HFFc6 (cell line): ENCODE measurements around the gene CFAP299. TPM values are rescaled to one million over a fixed set of nuclear protein-coding genes. Genes with fewer than 3 reads are reported as not detected.

Experiments used
- DNase-seq: peaks from one replicate; pipeline ENCODE4 v3.0.0-alpha.2; 2018
- H3K27ac Mint-ChIP-seq: 2 replicates; pipeline ENCODE4 v1.8.0; 2020; ENCODE audit warnings: mild to moderate bottlenecking, mixed read lengths
- H3K27me3 Mint-ChIP-seq: 2 replicates; pipeline ENCODE4 v1.8.0; 2021; ENCODE audit warnings: mild to moderate bottlenecking, moderate library complexity, mixed read lengths; ENCODE audit not compliant: insufficient read depth
- H3K36me3 Mint-ChIP-seq: 2 replicates; pipeline ENCODE4 v1.8.0; 2021; ENCODE audit warnings: low read depth, mixed read lengths
- H3K4me1 Mint-ChIP-seq: 2 replicates; pipeline ENCODE4 v1.8.0; 2020; ENCODE audit warnings: low read depth, mixed read lengths
- H3K4me3 Mint-ChIP-seq: 2 replicates; pipeline ENCODE4 v1.8.0; 2020; ENCODE audit warnings: mild to moderate bottlenecking, moderate library complexity, mixed read lengths
- H3K9me3 Mint-ChIP-seq: 2 replicates; pipeline ENCODE4 v1.8.0; 2020; ENCODE audit warnings: mild to moderate bottlenecking, mixed read lengths
- CTCF ChIP-seq: fragments of 200-600 bp; sonication (generic); IDR thresholded peaks from 2 replicates; pipeline ENCODE4 v1.5.0; 2021; ENCODE audit warnings: antibody characterized with exemption, mild to moderate bottlenecking
- total RNA-seq, 6 experiments: library from RNA; stranded (reverse); fragmentation: NEBNext Ultra II Directional; extraction: Animal tissue kit (Norgen Biotek cat#: 25700); gene quantifications; 2 replicates in 1 of 6; 3 replicates in 5 of 6; pipeline ENCODE4 v1.2.3, GENCODE V29; 2021

Gene CFAP299
- total RNA-seq, 6 experiments from 2014 or later, result 4.8 to 9.0 (median 8.7) TPM

- no peak for TF ChIP-seq CTCF
- Mint-ChIP-seq H3K4me3 (no peak overlapping the region), H3K27ac (no peak overlapping the region), H3K36me3 (peaks cover 28% of the 10 kb centered on the region), H3K4me1 (peaks cover 11% of the 10 kb centered on the region), H3K9me3 (peaks cover 10% of the 10 kb centered on the region; the same call in 1 of the 2 replicates), H3K27me3 (no peaks in the 10 kb centered on the region)
- no peak for DNase-seq
These were observed 165.1 kb downstream of the CFAP299 start for GRCh38 chr4:80500613-80501012.

GRCh38 chr4:80507077-80507476 lies 171.5 kb downstream of the CFAP299 start:
- TF ChIP-seq CTCF, result no peak
- Mint-ChIP-seq H3K9me3 (no peaks in the 10 kb centered on the region), H3K36me3 (0 out of 2 replicates have a peak, but pooled peaks cover 6% of the 10 kb centered on the region), H3K4me3 (no peak overlapping the region), H3K4me1 (no peaks in the 10 kb centered on the region), H3K27me3 (no peaks in the 10 kb centered on the region), H3K27ac (no peak overlapping the region)
- DNase-seq, result no peak

GRCh38 chr4:80507507-80507906 lies 172.0 kb downstream of the CFAP299 start:
- no peaks in the 10 kb centered on the region for H3K9me3 Mint-ChIP-seq
- H3K4me1 Mint-ChIP-seq, result no peaks in the 10 kb centered on the region

GRCh38 chr4:80515496-80515895 lies 180.0 kb downstream of the CFAP299 start:
- no peak for DNase-seq
- Mint-ChIP-seq H3K4me1 (no peaks in the 10 kb centered on the region), H3K27ac (no peak overlapping the region), H3K4me3 (no peak overlapping the region), H3K27me3 (no peaks in the 10 kb centered on the region), H3K9me3 (no peaks in the 10 kb centered on the region), H3K36me3 (no peaks in the 10 kb centered on the region)
- TF ChIP-seq CTCF, result no peak

More at GRCh38 chr4:80507507-80507906, 172.0 kb downstream of the CFAP299 start:
- H3K27ac Mint-ChIP-seq, result no peak overlapping the region
- no peak for TF ChIP-seq CTCF
- no peak overlapping the region for H3K4me3 Mint-ChIP-seq
- 0 out of 2 replicates have a peak, but pooled peaks cover 6% of the 10 kb centered on the region for H3K36me3 Mint-ChIP-seq
- H3K27me3 Mint-ChIP-seq, result no peaks in the 10 kb centered on the region
- DNase-seq, result no peak

- no peak overlapping the region for H3K4me3 Mint-ChIP-seq
- no peaks in the 10 kb centered on the region for H3K4me1 Mint-ChIP-seq
- no peak overlapping the region for H3K27ac Mint-ChIP-seq
- H3K27me3 Mint-ChIP-seq, result no peaks in the 10 kb centered on the region
- TF ChIP-seq CTCF, result no peak
- H3K9me3 Mint-ChIP-seq, result no peaks in the 10 kb centered on the region
- no peaks in the 10 kb centered on the region for H3K36me3 Mint-ChIP-seq
- no peak for DNase-seq
These were observed 185.9 kb downstream of the CFAP299 start for GRCh38 chr4:80521438-80521837.

GRCh38 chr4:80526697-80527096 lies 191.2 kb downstream of the CFAP299 start:
- no peak for TF ChIP-seq CTCF
- H3K27me3 Mint-ChIP-seq, result no peaks in the 10 kb centered on the region
- H3K4me3 Mint-ChIP-seq, result no peak overlapping the region
- no peaks in the 10 kb centered on the region for H3K9me3 Mint-ChIP-seq
- H3K27ac Mint-ChIP-seq, result no peak overlapping the region
- peaks cover 10% of the 10 kb centered on the region for H3K4me1 Mint-ChIP-seq
- no peaks in the 10 kb centered on the region for H3K36me3 Mint-ChIP-seq
- DNase-seq, result no peak
